DMS53 (cell line): Measurements from ENCODE around the gene DIS3L2.
"Not testable (repeated sequence)": the region's sequence is repeated elsewhere in the genome, so short reads cannot be mapped to it uniquely, and the experiment has no call there.

Source experiments
- DNase-seq: peaks from one replicate; lab custom pipeline; 2025; lab: John Stamatoyannopoulos, UW

The DIS3L2 gene

GRCh38 chr2:232369126-232369951 lies 407.8 kb downstream of the DIS3L2 start:
- no peak for DNase-seq

GRCh38 chr2:232370007-232370406 lies 408.5 kb downstream of the DIS3L2 start:
- not testable (repeated sequence) for DNase-seq

- no peak for DNase-seq
These were observed 411.0 kb downstream of the DIS3L2 start for GRCh38 chr2:232372231-232373208.

DNA sequence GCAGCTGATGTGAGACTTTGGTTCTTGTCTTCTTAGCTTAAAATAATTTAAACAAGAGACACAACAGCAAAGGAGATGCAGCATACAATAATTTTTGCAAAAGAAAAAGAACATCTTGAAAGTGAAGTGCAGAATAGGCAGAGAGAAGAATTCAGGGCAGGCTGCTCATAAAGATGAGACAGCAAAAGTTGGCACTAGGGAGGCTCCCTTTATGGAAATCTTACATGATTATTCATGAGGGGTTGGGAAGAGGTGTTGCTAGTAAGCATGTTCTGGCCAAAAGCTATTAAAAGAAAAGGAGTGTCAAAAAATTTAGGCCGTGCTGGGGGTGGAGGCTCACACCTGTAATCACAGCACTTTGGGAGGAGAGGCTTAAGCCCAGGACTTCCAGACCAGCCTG lies 412.8 kb downstream of the DIS3L2 start:
- no peak for DNase-seq

GRCh38 chr2:232375164-232375563 lies 413.7 kb downstream of the DIS3L2 start:
- no peak for DNase-seq

- DNase-seq = no peak
These were observed 414.7 kb downstream of the DIS3L2 start for GRCh38 chr2:232376260-232376659.

- DNase-seq = no peak
These were observed 415.2 kb downstream of the DIS3L2 start for GRCh38 chr2:232376713-232377112.

- no peak for DNase-seq
These were observed 415.8 kb downstream of the DIS3L2 start for GRCh38 chr2:232377319-232377718.

DNA sequence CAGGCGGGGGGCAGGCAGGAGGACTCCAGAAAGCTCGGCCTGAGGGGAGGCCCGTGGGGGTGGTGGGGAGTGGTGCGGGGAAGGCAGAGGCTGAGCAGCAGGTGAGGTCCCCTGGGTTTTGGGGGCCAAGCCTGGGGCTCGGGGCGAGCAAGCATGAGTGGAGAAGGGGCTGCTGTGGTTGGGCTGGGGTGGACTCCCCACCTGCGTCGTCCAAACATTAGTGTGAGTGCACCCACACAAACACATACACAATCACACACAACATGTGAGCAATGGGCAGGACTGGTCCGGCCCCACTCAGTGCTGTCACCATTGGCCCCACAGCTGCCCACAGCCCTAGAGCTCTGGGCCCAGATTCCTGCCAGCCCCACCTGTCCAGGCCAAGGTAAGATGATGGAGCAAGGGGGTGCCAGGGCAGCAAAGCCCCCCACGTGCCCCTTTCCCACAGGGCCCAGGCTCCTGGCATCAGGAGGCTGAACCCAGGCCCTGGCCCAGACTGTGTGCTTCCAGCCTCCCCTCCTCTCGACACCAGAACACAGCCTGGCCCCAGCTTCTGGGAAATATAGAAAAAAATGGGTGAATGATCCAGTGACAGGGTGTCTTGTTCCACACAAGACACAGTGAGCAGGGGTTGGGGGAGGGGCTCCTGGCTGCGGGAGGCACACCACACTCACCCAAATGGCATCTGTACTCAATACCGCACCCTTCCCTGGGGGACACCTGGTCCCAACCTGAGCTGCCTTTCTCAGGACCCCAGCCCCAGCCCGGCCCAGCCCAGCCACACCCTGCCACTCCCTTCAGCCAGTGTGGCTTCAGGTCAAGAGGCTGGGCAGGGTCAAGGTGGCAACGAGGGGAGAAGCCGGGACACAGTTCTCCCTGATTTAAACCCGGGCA lies 416.6 kb downstream of the DIS3L2 start:
- no peak for DNase-seq

GRCh38 chr2:232378735-232379151 lies 417.2 kb downstream of the DIS3L2 start, which contains the start of gene ALPP:
Gene ALPP, plus strand, starts transcription at chr2:232378751. Its CDS starts 52 bp downstream, at chr2:232378803.
- not testable (repeated sequence) for DNase-seq

- DNase-seq = not testable (repeated sequence)
These were observed 418.4 kb downstream of the DIS3L2 start for GRCh38 chr2:232379610-232380590.

- DNase-seq = peak; percentile 46
These were observed 419.9 kb downstream of the DIS3L2 start for GRCh38 chr2:232381204-232382031.

- no peak for DNase-seq
These were observed 421.1 kb downstream of the DIS3L2 start for GRCh38 chr2:232382331-232383225.

DNA sequence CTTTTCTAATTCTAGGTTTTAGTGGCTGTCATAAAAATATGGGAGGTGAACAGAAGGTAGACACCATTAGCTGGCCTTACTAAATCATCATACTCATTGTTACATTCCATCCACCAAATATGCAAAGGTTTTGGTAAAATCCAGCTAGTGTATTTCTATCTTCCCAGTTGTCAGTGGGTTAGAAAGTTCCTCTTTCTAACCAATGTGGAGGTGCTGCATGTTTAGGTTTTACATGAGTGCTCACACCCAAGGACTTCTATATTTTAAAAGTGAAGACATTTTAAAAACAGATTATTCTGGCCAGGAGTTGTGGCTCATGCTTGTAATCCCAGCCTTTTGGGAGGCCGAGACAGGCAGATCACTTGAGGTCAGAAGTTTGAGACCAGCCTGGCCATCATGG lies 423.0 kb downstream of the DIS3L2 start:
- DNase-seq = no peak

GRCh38 chr2:232385058-232385457 lies 423.5 kb downstream of the DIS3L2 start:
- DNase-seq = not testable (repeated sequence)

DNA sequence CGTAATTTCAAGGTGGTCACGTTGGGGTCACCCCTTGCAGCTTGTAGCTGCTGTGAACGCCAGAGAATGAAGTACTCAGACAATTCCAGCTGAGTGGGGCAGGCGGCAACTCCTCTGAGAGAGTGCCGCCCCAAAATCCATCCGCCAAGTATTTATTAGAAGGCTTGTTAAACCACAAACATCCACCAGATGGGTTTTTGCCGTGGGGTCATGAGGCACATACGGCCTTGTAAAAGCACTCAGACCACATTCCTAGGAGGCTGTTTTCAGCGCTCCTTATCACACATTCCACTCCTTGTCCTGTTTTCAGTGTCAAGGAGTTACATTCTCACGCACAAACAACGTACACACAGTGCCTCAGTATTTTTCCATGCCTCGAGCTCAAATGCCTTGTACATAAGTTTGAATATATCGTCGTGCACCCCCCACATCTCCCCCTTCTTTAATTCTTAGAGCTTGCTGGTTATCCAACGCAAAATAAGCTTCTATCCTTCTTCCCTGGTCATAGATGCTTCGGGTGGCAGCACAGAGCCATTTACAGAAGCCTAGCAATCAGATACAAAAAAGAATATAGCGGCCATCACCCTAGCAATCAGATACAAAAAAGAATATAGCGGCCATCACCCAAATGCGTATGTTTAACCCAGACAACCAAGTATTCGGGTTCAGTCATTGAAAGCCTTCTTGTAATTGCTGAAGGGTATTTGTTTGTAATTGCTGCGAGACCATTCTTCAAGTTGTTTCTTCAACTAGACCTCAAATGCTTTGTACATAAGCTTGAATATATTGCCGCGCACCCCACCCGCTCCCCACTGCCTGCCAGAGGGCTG lies 424.4 kb downstream of the DIS3L2 start:
- peak; percentile 9 for DNase-seq

DNA sequence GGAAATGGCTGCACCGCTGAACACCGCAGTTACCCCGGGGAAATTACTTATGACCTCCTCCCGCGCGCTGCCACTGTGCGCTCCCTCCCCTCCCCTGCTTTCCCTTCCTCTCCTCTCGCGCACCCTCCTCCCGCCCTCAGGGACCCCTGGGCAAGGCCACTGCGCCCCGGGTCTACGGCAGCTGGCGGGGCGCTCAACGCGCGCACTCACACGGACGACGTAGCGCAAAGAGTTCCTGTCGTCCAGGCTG lies 424.9 kb downstream of the DIS3L2 start:
- DNase-seq = no peak
